Astrocyte (in vitro differentiated cells and primary cell): ENCODE data around the gene MYOZ2.

Source experiments
- CTCF ChIP-seq: IDR thresholded peaks from 2 replicates; pipeline ENCODE4 v1.5.1; 2011; ENCODE audit warnings: low read depth, mild to moderate bottlenecking, inconsistent platforms, low read length, moderate library complexity; ENCODE audit not compliant: insufficient read depth
- EZH2 ChIP-seq: IDR thresholded peaks from 2 replicates; pipeline ENCODE4 v1.6.1; 2012; ENCODE audit warnings: mild to moderate bottlenecking, low read length, inconsistent platforms; ENCODE audit not compliant: insufficient read depth

DNA sequence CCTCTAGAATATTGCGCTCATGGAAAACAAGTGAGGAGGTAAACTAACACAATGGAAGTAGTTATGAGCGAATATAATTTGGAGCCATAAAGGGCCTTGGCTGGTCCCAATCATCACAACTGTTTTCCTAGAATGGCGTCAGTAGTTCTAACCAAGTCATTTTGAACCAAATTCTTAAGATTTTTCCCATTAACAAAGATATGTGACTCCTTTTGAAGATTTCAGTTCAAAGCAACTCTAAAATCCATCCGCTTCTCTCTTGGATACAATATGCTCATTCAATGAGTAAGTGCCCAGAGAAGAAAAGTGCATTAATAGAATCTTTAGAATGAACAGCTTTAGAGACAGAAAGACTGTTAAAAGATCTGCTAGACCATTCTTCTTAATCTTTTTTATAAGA lies 19.6 kb upstream of the MYOZ2 start:
- TF ChIP-seq EZH2 (no peak), CTCF (no peak)
